GM19043 (cell line): Measurements from ENCODE around the gene HEATR5A.
"Not testable (repeated sequence)": the region's sequence is repeated elsewhere in the genome, so short reads cannot be mapped to it uniquely, and the experiment has no call there.

Experiments used
- ATAC-seq: cut with Tn5 transposase; IDR thresholded peaks from one replicate; pipeline ENCODE4 v1.9.1; 2021; ENCODE audit warnings: low read depth; ENCODE audit not compliant: unreplicated experiment

The HEATR5A gene

GRCh38 chr14:31337331-31337730 is 83.0 kb downstream of the HEATR5A start:
- ATAC-seq, result no peak

DNA sequence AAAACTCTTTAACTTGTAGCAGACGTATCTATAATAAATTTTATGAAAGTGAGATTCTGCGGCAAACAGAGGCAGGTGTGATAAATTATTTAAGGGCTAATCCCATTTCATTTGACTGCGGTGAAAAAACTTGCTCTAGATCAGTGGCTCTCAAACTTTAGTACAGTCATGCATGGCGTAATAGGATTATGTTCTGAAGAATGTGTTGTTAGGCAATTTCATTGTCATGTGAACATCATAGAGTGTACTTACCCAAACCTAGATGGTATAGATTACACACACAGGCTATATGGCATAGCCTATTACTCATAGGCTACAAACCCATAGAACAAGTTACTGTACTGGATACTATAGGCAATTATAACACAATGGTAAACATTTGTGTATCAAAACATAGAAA is 83.7 kb downstream of the HEATR5A start:
- no peak for ATAC-seq

DNA sequence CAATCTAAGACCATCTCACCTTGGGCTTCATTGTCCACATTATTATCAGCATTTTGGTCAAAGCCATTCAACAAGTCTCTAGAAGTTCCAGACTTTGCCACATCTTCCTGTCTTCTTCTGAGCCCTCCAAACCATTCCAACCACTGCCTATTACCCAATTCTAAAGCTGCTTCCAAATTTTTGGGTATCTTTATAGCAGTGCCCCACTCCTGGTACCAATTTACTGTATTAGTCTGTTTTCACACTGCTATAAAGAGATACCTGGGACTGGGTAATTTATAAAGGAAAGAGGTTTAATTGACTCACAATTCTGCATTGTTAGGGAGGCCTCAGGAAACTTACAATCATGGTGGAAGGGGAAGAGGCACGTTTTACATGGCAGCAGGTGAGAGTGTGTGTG is 89.0 kb downstream of the HEATR5A start:
- not testable (repeated sequence) for ATAC-seq

- ATAC-seq, result not testable (repeated sequence)
These were observed 90.4 kb downstream of the HEATR5A start for GRCh38 chr14:31329876-31330521.

- ATAC-seq, result no peak
These were observed 94.2 kb downstream of the HEATR5A start for GRCh38 chr14:31326111-31326510.

DNA sequence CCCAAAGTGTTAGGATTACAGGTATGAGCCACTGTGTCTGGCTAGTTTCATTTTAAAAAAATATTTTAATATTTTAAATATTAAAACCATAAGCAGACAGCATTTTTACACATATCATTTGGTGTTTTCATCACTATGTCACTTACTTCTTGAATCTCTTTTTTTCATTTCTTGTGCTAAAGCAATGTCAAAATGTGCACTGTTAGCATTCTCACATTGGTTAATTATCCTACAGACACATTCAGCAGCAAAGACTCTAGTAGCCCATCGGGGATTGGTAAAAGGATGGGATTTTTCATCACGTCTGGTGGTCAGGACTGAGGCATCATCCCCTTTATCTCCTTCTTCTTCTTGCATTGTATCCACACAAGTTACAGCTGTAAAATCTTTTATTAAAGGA is 96.9 kb downstream of the HEATR5A start:
- ATAC-seq, result no peak

DNA sequence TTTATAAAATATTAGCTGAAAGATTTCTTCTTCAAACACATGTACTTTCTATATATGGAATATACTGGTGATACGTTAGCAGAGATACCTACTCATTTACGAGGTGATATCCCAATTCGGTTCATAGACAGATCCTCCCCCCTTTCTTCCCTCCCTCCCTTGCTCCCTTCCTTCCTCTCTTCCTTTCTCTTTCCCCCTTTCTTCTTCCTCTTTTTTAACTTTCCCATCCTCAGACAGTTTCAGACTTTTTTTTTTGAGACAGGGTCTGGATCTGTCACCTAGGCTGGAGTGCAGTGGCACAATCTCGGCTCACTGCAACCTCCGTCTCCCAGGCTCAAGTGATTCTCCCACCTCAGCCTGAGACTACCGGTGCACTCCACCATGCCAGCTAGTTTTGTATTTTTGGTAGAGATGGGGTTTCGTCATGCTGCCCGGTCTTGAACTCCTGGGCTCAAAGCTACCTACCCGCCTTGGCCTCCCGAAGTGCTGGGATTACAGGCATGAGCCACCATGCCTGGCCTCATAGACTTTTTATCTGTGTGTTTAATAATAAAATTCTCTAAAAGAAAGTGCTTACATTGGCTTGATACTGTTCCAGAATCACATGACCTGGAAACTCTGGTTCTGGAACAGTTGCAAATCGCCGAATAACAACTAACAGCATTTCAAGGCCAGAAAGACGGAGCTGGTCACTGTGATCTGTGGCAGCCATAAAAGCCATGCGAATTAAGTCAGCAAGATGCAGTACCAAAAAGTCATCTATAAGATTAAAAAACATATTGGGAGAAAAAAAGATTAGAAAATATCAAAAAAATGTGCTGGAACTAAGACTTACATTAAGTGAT is 99.2 kb downstream of the HEATR5A start:
- no peak for ATAC-seq

GRCh38 chr14:31320216-31320615 is 100.1 kb downstream of the HEATR5A start:
- ATAC-seq, result no peak

DNA sequence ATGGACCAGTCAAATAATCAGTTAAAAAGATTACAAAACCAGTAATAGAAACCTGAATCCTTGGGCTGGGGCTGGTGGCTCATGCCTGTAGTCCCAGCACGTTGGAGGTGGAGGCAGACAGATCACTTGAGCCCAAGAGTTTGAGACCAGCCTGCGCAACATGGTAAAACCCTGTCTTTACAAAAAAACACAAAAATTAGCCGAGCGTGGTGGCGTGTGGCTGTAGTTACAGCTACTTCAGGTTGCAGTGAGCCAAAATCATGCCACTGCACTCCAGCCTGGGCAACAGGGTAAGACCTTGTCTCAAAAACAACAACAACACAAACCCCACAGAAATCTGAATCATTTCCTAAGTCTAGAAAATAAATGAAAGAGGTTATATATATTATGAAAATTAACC is 100.6 kb downstream of the HEATR5A start:
- ATAC-seq, result no peak

DNA sequence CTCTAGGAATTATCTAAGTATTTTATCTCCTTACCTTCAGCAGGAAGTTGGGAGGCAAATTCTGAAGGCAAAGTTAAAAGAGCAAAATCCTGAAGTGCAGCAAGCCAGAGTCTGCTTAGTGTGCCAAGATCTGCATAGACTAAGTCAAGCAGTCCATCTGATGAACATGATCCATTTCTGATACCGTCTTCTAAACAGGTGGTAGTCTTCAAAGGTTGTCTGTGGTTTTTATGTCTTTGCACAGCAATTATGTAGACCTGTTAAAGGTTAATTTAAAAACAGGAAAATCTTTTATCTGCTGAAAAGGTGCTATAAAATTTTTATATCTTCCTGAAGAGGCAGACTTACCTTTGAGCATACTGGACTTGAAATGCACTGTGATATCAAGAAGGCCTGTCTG is 107.4 kb downstream of the HEATR5A start:
- no peak for ATAC-seq

DNA sequence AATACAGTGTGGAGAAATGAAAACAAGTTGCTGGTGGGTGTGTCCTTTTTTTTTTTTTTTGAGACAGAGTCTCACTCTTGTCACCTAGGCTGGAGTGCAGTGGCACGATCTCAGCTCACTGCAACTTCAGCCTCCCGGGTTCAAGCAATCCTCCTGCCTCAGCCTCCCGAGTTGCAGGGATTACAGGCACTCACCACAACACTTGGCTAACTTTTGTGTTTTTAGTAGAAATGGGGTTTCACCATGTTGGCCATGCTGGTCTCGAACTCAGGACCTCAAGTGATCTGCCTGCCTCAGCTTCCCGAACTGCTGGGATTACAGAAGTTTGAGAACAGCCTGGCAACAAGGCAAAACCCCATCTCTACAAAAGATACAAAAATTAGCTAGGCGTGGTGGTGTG is 108.0 kb downstream of the HEATR5A start:
- not testable (repeated sequence) for ATAC-seq

DNA sequence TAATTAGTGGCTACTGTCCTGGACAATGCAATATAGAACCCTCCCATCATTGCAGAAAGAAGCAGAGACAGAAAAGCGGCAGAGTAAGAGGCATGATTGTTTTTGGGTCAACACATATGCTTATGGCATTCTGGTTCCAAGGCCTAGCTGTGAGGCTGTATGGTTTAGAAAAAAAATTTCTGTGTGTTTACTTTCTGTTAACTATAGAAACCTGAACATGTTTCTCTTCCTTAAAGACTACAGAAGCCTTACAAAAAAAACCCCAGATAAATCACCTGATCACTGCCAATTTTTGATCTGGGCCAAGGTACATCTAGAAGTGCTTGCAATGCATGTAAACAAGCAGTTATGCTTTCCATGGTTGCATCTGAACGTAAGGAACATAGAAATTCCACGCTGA is 112.7 kb downstream of the HEATR5A start:
- ATAC-seq, result no peak

GRCh38 chr14:31307198-31307597 is 113.2 kb downstream of the HEATR5A start:
- ATAC-seq, result no peak

- ATAC-seq, result no peak
These were observed 116.7 kb downstream of the HEATR5A start for GRCh38 chr14:31303654-31304053.

- ATAC-seq, result no peak
These were observed 119.5 kb downstream of the HEATR5A start for GRCh38 chr14:31300883-31301282.

GRCh38 chr14:31300296-31300695 is 120.1 kb downstream of the HEATR5A start:
- no peak for ATAC-seq

GRCh38 chr14:31297701-31298344 is 122.5 kb downstream of the HEATR5A start:
- peak; percentile 64 for ATAC-seq

DNA sequence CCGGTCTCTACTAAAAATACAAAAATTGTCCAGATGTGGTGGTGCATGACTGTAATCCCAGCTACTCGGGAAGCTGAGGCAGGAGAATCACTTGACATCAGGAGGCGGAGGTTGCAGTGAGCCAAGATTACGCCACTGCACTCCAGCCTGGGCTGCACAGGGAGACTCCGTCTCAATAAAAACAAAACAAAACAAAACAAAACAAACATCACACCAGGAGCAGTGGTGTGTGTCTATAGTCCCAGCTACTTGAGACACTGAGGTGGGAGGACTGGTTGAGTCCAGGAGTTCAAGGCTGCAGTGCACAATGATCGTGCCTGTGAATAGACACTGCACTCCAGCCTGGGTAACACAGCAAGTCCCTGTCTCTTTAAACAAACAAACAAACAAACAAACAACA is 123.2 kb downstream of the HEATR5A start:
- ATAC-seq, result no peak

GRCh38 chr14:31294746-31295405 is 125.5 kb downstream of the HEATR5A start:
- ATAC-seq, result no peak

GRCh38 chr14:31292937-31293616 is 127.3 kb downstream of the HEATR5A start:
- no peak for ATAC-seq
